Thoracic aorta (tissue), 2 donors: ENCODE data around the gene DISC1. TPM values are rescaled to one million over a fixed set of nuclear protein-coding genes. Genes with fewer than 3 reads are reported as not detected.

Experiments
- ATAC-seq: fragments of 150-250 bp; one replicate; pipeline ENCODE4 v1.8.0; 2017; ENCODE audit warnings: low read depth; ENCODE audit not compliant: insufficient number of reproducible peaks, low FRiP score
- DNase-seq: peaks from one replicate; pipeline ENCODE4 v3.0.0-alpha.2; 2020; ENCODE audit warnings: low spot score
- H3K27ac ChIP-seq, 2 donors: fragments of 200-600 bp; sonication (generic); 1 replicate in 1 of 2; 2 replicates in 1 of 2; pipeline ENCODE4 v1.5.1; 2016; ENCODE audit warnings: mild to moderate bottlenecking in 2 of 2, moderate library complexity in 2 of 2
- H3K27me3 ChIP-seq: fragments of 200-600 bp; sonication (generic); replicated peaks from 2 replicates; pipeline ENCODE4 v1.6.0; 2016; ENCODE audit warnings: mild to moderate bottlenecking; ENCODE audit not compliant: insufficient read depth
- H3K36me3 ChIP-seq: fragments of 200-600 bp; sonication (generic); one replicate; pipeline ENCODE4 v1.5.1; 2016
- H3K4me1 ChIP-seq, 2 donors: fragments of 200-600 bp; sonication (generic); 1 replicate in 1 of 2; 2 replicates in 1 of 2; pipeline versions ENCODE4 v1.5.1 to v1.6.0; 2016; ENCODE audit warnings: low read depth in 2 of 2, mild to moderate bottlenecking in 1 of 2; ENCODE audit not compliant: control insufficient read depth in 1 of 2
- H3K4me3 ChIP-seq: fragments of 200-600 bp; sonication (generic); 2 replicates; pipeline ENCODE4 v1.5.1; 2016; ENCODE audit warnings: mild to moderate bottlenecking
- H3K9me3 ChIP-seq: fragments of 200-600 bp; sonication (generic); 2 replicates; pipeline ENCODE4 v1.5.1; 2016
- total RNA-seq, 2 donors: library from RNA; depleted of rRNA; stranded (reverse); fragments of >200 nt; gene quantifications; one replicate each; pipeline versions ENCODE4 v1.1.0 to v1.2.3, GENCODE V29; 2016
- TF ChIP-seq, protein P1 (sequence below): fragments of 200-600 bp; sonication (generic); IDR thresholded peaks from one replicate; pipeline ENCODE4 v1.5.1; 2019; ENCODE audit warnings: antibody characterized with exemption

Gene DISC1
- total RNA-seq, 2 donors from 2014 or later = 13.1 to 26.9 TPM

DNA sequence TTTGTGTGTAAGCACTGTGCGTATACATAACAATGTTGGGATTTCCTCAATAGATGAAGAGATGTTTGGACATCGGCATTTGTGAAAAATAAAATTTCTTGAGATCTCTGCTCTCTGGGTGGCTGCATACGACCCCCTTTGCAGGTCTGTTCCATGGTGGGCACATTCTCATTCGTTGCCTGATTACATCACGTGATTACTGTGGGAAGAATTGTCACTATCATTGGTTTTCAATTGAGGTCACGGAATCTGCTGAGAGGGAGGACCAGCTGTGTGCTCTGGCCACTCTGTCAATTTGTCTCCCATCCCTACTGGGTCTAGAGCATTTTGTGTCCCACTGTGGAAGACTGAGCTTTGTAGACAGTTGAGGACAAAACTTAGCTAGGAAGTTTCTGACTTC is 81.8 kb downstream of the DISC1 start:
- H3K4me1 ChIP-seq = peaks cover 0 to 6% of the 10 kb centered on the region in 2 donors
- no peak overlapping the region for H3K4me3 ChIP-seq
- no peak for ATAC-seq
- no peaks in the 10 kb centered on the region for H3K27me3 ChIP-seq
- no peak for DNase-seq
- no peaks in the 10 kb centered on the region for H3K36me3 ChIP-seq
- no peak overlapping the region for H3K27ac ChIP-seq
- TF ChIP-seq, protein P1, sequence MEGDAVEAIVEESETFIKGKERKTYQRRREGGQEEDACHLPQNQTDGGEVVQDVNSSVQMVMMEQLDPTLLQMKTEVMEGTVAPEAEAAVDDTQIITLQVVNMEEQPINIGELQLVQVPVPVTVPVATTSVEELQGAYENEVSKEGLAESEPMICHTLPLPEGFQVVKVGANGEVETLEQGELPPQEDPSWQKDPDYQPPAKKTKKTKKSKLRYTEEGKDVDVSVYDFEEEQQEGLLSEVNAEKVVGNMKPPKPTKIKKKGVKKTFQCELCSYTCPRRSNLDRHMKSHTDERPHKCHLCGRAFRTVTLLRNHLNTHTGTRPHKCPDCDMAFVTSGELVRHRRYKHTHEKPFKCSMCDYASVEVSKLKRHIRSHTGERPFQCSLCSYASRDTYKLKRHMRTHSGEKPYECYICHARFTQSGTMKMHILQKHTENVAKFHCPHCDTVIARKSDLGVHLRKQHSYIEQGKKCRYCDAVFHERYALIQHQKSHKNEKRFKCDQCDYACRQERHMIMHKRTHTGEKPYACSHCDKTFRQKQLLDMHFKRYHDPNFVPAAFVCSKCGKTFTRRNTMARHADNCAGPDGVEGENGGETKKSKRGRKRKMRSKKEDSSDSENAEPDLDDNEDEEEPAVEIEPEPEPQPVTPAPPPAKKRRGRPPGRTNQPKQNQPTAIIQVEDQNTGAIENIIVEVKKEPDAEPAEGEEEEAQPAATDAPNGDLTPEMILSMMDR = no peak
- H3K9me3 ChIP-seq = no peaks in the 10 kb centered on the region

DNA sequence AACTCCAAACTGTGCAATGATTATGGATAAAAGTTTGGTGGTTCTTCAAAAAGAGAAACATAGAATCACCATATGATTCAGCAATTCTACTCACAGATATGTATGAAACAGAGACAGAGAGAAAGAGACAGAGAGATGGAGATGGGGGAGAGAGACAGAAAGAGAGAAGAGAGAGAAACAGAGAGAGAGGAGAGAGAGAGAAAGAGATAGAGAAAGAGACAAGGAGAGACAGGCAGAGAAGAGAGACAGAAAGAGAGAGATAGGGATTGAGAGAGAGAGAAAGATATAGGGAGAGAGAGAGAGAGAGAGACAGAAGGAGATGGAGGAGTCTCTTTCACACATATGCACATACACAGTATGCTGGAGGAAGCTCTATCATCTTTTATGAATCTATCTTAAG is 87.8 kb downstream of the DISC1 start:
- H3K27me3 ChIP-seq = no peaks in the 10 kb centered on the region
- no peak overlapping the region for H3K27ac ChIP-seq
- DNase-seq = no peak
- TF ChIP-seq, protein P1 = no peak
- H3K36me3 ChIP-seq = no peaks in the 10 kb centered on the region
- no peak overlapping the region for H3K4me3 ChIP-seq
- H3K9me3 ChIP-seq = no peaks in the 10 kb centered on the region
- H3K4me1 ChIP-seq = no peaks in the 10 kb centered on the region
- ATAC-seq = no peak

DNA sequence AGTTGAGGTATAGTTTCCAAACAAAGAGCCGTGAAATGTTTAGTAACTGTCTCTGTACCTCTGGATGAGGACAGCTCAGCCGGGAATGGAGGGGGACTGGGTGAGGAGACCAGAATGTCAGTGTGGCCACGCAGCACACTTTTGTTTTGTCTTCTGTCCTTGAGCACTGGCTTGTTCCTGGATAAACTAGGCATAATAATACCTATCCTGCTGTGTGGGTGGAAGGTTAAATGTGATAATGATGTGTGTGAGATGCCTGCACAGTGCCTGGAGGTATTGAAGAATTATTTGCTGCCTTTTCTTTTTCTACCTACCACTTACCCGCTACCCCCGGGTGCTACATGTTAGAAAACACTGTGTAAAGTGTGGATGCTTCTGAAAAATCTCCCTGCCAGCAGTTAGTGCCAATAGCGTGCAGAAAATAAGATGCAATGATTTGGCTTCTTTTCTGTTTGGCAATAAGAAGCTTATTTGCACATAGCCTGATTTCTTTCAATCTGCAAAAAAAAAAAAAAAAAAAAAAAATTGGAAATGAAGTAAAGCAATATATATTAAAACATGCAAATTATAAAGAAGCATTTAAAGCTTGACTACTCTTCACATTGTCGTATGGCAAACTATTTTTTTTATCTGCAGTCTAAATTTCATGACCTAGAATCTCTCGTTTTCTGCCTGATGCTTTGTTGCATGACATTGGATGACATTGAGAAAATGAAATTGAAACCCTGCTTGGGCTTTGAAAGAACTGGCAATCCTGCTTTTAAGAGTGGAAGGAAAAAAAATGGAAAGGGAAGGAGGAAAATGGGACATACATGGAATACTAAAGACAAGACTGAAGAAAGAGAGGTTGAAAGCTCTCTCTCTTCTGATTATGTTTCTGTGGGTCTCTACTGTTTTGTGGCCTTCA is 89.5 kb downstream of the DISC1 start:
- Histone ChIP-seq H3K27ac (no peak overlapping the region), H3K9me3 (no peaks in the 10 kb centered on the region), H3K4me1 (no peaks in the 10 kb centered on the region), H3K27me3 (no peaks in the 10 kb centered on the region), H3K4me3 (no peak overlapping the region), H3K36me3 (no peaks in the 10 kb centered on the region)
- no peak for ATAC-seq
- no peak for DNase-seq
- TF ChIP-seq, protein P1 = no peak

DNA sequence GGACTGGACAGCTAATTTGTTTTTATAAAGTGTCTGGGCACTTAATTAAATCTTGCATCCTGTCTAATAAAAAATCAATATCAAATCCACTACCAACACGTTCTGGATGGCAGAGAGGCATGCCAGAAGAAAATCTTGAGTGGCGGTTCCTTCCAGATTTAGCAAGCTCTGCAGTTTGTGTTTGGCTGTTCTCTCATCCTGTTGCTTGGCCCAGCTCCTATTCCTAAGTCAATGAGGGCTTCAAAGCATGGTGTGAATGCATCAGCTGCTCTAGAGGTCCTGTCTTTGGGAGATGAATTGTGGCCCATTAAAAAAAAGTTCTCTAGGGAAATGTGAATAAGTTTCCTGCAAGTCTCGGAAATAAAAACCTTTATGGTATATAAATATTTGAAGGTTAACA is 90.3 kb downstream of the DISC1 start:
- ATAC-seq (no peak), DNase-seq (no peak)
- H3K4me1 ChIP-seq = no peaks in the 10 kb centered on the region
- TF ChIP-seq, protein P1 = no peak
- H3K36me3 ChIP-seq = no peaks in the 10 kb centered on the region
- no peak overlapping the region for H3K4me3 ChIP-seq
- H3K9me3 ChIP-seq = no peaks in the 10 kb centered on the region
- H3K27ac ChIP-seq = no peak overlapping the region
- H3K27me3 ChIP-seq = no peaks in the 10 kb centered on the region

DNA sequence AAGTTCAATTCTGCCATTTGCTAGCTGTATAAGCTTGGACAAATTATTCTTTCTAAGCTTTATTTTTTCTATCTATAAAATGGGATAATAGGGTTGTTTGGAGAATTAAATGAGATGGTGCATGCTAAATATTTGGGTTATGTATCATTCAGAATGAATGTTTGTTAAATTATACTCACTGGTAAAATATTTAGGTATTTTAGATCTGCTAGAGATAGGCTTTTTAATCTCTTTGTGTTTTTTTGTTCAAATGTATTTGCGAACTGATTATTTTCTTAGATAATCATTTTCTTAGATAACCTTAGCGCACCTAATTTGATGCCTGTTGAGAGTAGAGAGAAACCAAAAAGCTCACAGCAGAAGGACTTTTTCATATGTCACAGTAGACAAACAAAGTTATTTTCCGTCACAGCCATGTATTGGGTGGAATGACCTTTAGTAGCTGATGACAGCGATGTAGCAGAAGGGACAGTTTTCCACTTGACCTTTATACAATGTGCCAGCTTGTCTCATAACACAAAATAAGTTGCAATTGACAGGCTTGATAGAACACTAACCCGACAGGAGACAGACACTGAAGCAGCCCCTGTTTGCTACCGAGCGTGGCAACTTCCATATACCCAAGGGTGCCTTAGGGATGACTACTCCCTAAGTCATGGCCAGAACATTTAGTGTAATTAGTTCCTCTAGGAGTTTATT is 93.0 kb downstream of the DISC1 start:
- no peaks in the 10 kb centered on the region for H3K4me1 ChIP-seq
- TF ChIP-seq, protein P1 = no peak
- H3K27ac ChIP-seq = no peak overlapping the region
- no peaks in the 10 kb centered on the region for H3K36me3 ChIP-seq
- ATAC-seq = no peak
- H3K27me3 ChIP-seq = no peaks in the 10 kb centered on the region
- no peak overlapping the region for H3K4me3 ChIP-seq
- no peak for DNase-seq
- no peaks in the 10 kb centered on the region for H3K9me3 ChIP-seq
